ENCODE results near the gene UTF1. TPM values are rescaled to one million over a fixed set of nuclear protein-coding genes. Genes with fewer than 3 reads are reported as not detected.

Gene UTF1
- total RNA-seq, 4 donors from 2014 or later = not detected

GRCh38 chr10:133273534-133274143 is 43.6 kb downstream of the UTF1 start:
- H3K36me3 ChIP-seq = no peaks in the 10 kb centered on the region
- intact Hi-C loops (cut with DNase I; ENCODE audit: low total_unique reads) = no loop called here
- DNase-seq = no peak
- no peaks in the 10 kb centered on the region for H3K9me3 ChIP-seq
- no peak overlapping the region for H3K27ac ChIP-seq
- H3K4me3 ChIP-seq = no peak overlapping the region
- no peaks in the 10 kb centered on the region for H3K27me3 ChIP-seq
- no peak for TF ChIP-seq CTCF (IDR thresholded peaks at IDR 0.05)
- no peak for TF ChIP-seq POLR2A (IDR thresholded peaks at IDR 0.05)
- peaks cover 0 to 7% of the 10 kb centered on the region in 2 donors for H3K4me1 ChIP-seq

GRCh38 chr10:133274751-133275683 is 45.0 kb downstream of the UTF1 start:
- TF ChIP-seq CTCF (IDR thresholded peaks at IDR 0.05) = no peak
- no peak for TF ChIP-seq POLR2A (IDR thresholded peaks at IDR 0.05)
- Histone ChIP-seq H3K36me3 (no peaks in the 10 kb centered on the region), H3K27ac (no peak overlapping the region), H3K9me3 (no peaks in the 10 kb centered on the region), H3K4me3 (no peak overlapping the region), H3K4me1 (peaks cover 0 to 7% of the 10 kb centered on the region in 2 donors), H3K27me3 (no peaks in the 10 kb centered on the region)
- intact Hi-C loops (cut with DNase I; ENCODE audit: low total_unique reads) = no loop called here
- DNase-seq = no peak

- H3K4me1 ChIP-seq = peaks cover 0 to 7% of the 10 kb centered on the region in 2 donors
- TF ChIP-seq CTCF (IDR thresholded peaks at IDR 0.05) (no peak), POLR2A (IDR thresholded peaks at IDR 0.05) (no peak)
- DNase-seq = no peak
- intact Hi-C loops (cut with DNase I; ENCODE audit: low total_unique reads) = no loop called here
- no peak overlapping the region for H3K27ac ChIP-seq
- no peaks in the 10 kb centered on the region for H3K27me3 ChIP-seq
- no peaks in the 10 kb centered on the region for H3K36me3 ChIP-seq
- no peaks in the 10 kb centered on the region for H3K9me3 ChIP-seq
- H3K4me3 ChIP-seq = no peak overlapping the region
These were observed 45.7 kb downstream of the UTF1 start for GRCh38 chr10:133275684-133276092.

GRCh38 chr10:133276100-133276434 is 46.0 kb downstream of the UTF1 start:
- H3K27me3 ChIP-seq = no peaks in the 10 kb centered on the region
- H3K36me3 ChIP-seq = no peaks in the 10 kb centered on the region
- intact Hi-C loops (cut with DNase I; ENCODE audit: low total_unique reads) = no loop called here
- H3K4me3 ChIP-seq = no peak overlapping the region
- no peak overlapping the region for H3K27ac ChIP-seq
- DNase-seq = no peak
- peaks cover 0 to 7% of the 10 kb centered on the region in 2 donors for H3K4me1 ChIP-seq
- no peaks in the 10 kb centered on the region for H3K9me3 ChIP-seq
- TF ChIP-seq POLR2A (IDR thresholded peaks at IDR 0.05) (no peak), CTCF (IDR thresholded peaks at IDR 0.05) (no peak)

All from uterus (tissue), 4 donors.